ENCODE data around the gene ZDHHC24.

ZDHHC24 gene

GRCh38 chr11:66498506-66498905, 47.3 kb downstream of the ZDHHC24 start:
- H3K27ac ChIP-seq (ENCODE audit: low read length) = no peak overlapping the region
- H3K27me3 ChIP-seq (replicated peaks; ENCODE audit: insufficient read depth, low read length) = no peaks in the 10 kb centered on the region
- H3K4me1 ChIP-seq (ENCODE audit: low read length) = no peaks in the 10 kb centered on the region
- no peaks in the 10 kb centered on the region for H3K9me3 ChIP-seq (replicated peaks; ENCODE audit: insufficient read depth, low read length)
- no peaks in the 10 kb centered on the region for H3F3A ChIP-seq (ENCODE audit: insufficient read depth, low read length)
- no peak overlapping the region for H3K4me3 ChIP-seq (ENCODE audit: low read length)
- H3K79me2 ChIP-seq (ENCODE audit: low read length) = no peaks in the 10 kb centered on the region
- no peak for TF ChIP-seq CTCF (IDR thresholded peaks at IDR 0.05; ENCODE audit: low read length)
- TF ChIP-seq EZH2 (optimal IDR thresholded peaks at IDR 0.05; ENCODE audit: low read depth, low read length) = no peak
- no peak for TF ChIP-seq EZH2phosphoT487 (IDR thresholded peaks at IDR 0.05; ENCODE audit: low read length)
- no peaks in the 10 kb centered on the region for H3K9me2 ChIP-seq (replicated peaks; ENCODE audit: insufficient read depth, low read length)
- H4K20me1 ChIP-seq (ENCODE audit: insufficient read depth, low read length) = no peaks in the 10 kb centered on the region
- H3K9ac ChIP-seq (ENCODE audit: low read length) = no peak overlapping the region
- no peak overlapping the region for H2AFZ ChIP-seq (ENCODE audit: low read length)
- H3K36me3 ChIP-seq (replicated peaks; ENCODE audit: insufficient read depth, low read length) = no peaks in the 10 kb centered on the region
- H3K4me2 ChIP-seq (ENCODE audit: low read depth, low read length) = no peak overlapping the region
- no peak for DNase-seq

GRCh38 chr11:66497206-66497605, 48.6 kb downstream of the ZDHHC24 start:
- Histone ChIP-seq H3K79me2 (ENCODE audit: low read length) (no peaks in the 10 kb centered on the region), H3K9me2 (replicated peaks; ENCODE audit: insufficient read depth, low read length) (no peaks in the 10 kb centered on the region), H3K4me1 (ENCODE audit: low read length) (no peaks in the 10 kb centered on the region), H3K9me3 (replicated peaks; ENCODE audit: insufficient read depth, low read length) (no peaks in the 10 kb centered on the region), H3K36me3 (replicated peaks; ENCODE audit: insufficient read depth, low read length) (no peaks in the 10 kb centered on the region), H3K27me3 (replicated peaks; ENCODE audit: insufficient read depth, low read length) (no peaks in the 10 kb centered on the region), H3F3A (ENCODE audit: insufficient read depth, low read length) (no peaks in the 10 kb centered on the region), H3K4me2 (ENCODE audit: low read depth, low read length) (no peak overlapping the region), H3K9ac (ENCODE audit: low read length) (no peak overlapping the region), H3K4me3 (ENCODE audit: low read length) (no peak overlapping the region), H2AFZ (ENCODE audit: low read length) (no peak overlapping the region), H3K27ac (ENCODE audit: low read length) (no peak overlapping the region), H4K20me1 (ENCODE audit: insufficient read depth, low read length) (no peaks in the 10 kb centered on the region)
- no peak for TF ChIP-seq EZH2 (optimal IDR thresholded peaks at IDR 0.05; ENCODE audit: low read depth, low read length)
- TF ChIP-seq CTCF (IDR thresholded peaks at IDR 0.05; ENCODE audit: low read length) = no peak
- no peak for TF ChIP-seq EZH2phosphoT487 (IDR thresholded peaks at IDR 0.05; ENCODE audit: low read length)
- no peak for DNase-seq

- Histone ChIP-seq H3K9ac (ENCODE audit: low read length) (no peak overlapping the region), H4K20me1 (ENCODE audit: insufficient read depth, low read length) (no peaks in the 10 kb centered on the region), H3K79me2 (ENCODE audit: low read length) (no peaks in the 10 kb centered on the region), H3K4me1 (ENCODE audit: low read length) (no peaks in the 10 kb centered on the region), H3F3A (ENCODE audit: insufficient read depth, low read length) (no peaks in the 10 kb centered on the region), H3K36me3 (replicated peaks; ENCODE audit: insufficient read depth, low read length) (no peaks in the 10 kb centered on the region), H3K4me3 (ENCODE audit: low read length) (no peak overlapping the region), H3K4me2 (ENCODE audit: low read depth, low read length) (no peak overlapping the region), H3K27me3 (replicated peaks; ENCODE audit: insufficient read depth, low read length) (no peaks in the 10 kb centered on the region), H3K9me2 (replicated peaks; ENCODE audit: insufficient read depth, low read length) (no peaks in the 10 kb centered on the region), H3K9me3 (replicated peaks; ENCODE audit: insufficient read depth, low read length) (no peaks in the 10 kb centered on the region), H2AFZ (ENCODE audit: low read length) (no peak overlapping the region), H3K27ac (ENCODE audit: low read length) (no peak overlapping the region)
- TF ChIP-seq CTCF (IDR thresholded peaks at IDR 0.05; ENCODE audit: low read length) (peak; percentile 35), EZH2 (optimal IDR thresholded peaks at IDR 0.05; ENCODE audit: low read depth, low read length) (no peak), EZH2phosphoT487 (IDR thresholded peaks at IDR 0.05; ENCODE audit: low read length) (no peak)
- DNase-seq = no peak
These were observed 50.4 kb downstream of the ZDHHC24 start for GRCh38 chr11:66495401-66495854.
